ENCODE results near the gene ITGA6. TPM values are rescaled to one million over a fixed set of nuclear protein-coding genes. Genes with fewer than 3 reads are reported as not detected.
A peak's percentile ranks its signal among the peaks of the same experiment; 100 is the strongest.

Gene ITGA6
- total RNA-seq, 4 donors from 2014 or later, result 201 to 357 (median 225) TPM

DNA sequence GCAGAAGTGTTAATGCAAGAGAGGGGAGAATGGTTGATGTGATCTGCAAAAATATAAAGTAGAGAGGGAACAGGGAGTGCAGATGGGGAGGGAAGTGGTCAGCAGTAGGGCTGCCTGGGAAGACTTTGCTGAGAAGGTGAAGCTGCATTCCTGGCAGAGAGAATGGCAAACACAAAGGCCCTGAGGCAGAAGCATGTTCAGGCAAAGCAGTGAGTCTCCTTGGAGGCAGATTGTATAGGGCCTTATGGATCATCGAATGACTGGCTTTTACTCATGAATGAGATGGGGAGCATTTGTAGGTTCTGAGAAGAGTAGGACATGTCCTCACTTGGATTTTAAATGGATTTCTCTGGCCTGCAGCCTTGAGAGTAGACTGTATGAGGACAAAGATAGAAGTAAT, 9.5 kb downstream of the ITGA6 start:
- H3K36me3 ChIP-seq, result no peaks in the 10 kb centered on the region
- no peak for DNase-seq
- no peaks in the 10 kb centered on the region for H3K9me3 ChIP-seq
- no peaks in the 10 kb centered on the region for H3K27me3 ChIP-seq
- no peak for TF ChIP-seq POLR2A (IDR thresholded peaks at IDR 0.05)
- TF ChIP-seq, protein P1, sequence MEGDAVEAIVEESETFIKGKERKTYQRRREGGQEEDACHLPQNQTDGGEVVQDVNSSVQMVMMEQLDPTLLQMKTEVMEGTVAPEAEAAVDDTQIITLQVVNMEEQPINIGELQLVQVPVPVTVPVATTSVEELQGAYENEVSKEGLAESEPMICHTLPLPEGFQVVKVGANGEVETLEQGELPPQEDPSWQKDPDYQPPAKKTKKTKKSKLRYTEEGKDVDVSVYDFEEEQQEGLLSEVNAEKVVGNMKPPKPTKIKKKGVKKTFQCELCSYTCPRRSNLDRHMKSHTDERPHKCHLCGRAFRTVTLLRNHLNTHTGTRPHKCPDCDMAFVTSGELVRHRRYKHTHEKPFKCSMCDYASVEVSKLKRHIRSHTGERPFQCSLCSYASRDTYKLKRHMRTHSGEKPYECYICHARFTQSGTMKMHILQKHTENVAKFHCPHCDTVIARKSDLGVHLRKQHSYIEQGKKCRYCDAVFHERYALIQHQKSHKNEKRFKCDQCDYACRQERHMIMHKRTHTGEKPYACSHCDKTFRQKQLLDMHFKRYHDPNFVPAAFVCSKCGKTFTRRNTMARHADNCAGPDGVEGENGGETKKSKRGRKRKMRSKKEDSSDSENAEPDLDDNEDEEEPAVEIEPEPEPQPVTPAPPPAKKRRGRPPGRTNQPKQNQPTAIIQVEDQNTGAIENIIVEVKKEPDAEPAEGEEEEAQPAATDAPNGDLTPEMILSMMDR (IDR thresholded peaks at IDR 0.05), result no peak
- peaks cover 0 to 69% (median 8%) of the 10 kb centered on the region in 4 donors for H3K4me1 ChIP-seq
- H3K27ac ChIP-seq, result peak overlapping the region in 1 of 4 donors; percentile 31
- no peak overlapping the region for H3K4me3 ChIP-seq

DNA sequence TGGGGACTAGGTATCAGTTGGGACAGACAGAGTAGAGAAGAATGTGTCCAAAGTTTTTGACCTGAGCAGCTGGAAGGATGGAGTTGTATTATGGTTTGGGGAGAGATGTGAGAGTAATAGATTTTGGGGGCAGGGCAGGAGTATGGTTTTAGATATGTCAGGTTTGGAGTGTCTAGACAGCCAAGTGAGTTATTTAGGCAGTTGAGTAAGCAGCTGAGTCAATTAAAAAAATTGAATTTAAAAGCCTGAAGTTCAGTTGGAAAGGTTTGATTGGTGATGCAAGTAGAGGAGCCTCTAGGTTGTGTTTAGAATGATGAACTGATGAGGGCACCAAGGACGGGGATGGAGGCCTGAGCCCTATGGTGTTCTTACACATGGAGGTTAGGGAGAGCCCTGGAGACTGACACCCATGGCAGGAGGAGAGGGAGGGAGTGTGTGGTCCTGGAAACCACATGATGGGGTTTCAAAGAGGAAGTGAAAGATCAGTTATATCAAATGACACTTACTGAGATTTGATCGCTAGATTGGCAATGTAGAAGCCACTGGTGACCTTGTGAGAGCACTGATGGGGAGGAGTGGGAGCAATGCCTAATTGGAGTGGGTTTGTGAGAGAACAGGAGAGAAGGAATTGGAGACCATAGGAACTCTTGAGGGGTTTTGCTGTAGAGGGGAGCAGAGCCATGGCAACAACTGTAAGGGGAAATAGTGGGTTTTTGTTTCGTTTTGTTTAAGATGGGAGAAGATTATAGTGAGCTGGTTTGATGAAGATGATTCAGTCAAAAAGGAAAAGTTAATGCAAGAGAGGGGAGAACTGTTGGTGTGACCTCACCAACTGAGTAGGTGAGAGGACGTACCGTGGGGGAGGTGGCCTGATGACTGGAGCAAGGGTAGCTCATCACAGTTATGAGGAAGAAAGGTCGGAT, 10.3 kb downstream of the ITGA6 start:
- Histone ChIP-seq H3K27ac (peak overlapping the region in 2 of 4 donors; percentile 84 to 85), H3K27me3 (no peaks in the 10 kb centered on the region), H3K36me3 (no peaks in the 10 kb centered on the region), H3K9me3 (no peaks in the 10 kb centered on the region), H3K4me3 (peak overlapping the region in 1 of 4 donors; percentile 23), H3K4me1 (peaks cover 0 to 71% (median 10%) of the 10 kb centered on the region in 4 donors)
- no peak for TF ChIP-seq POLR2A (IDR thresholded peaks at IDR 0.05)
- TF ChIP-seq, protein P1 (IDR thresholded peaks at IDR 0.05), result no peak
- peak in 1 of 3 donors; percentile 31 for DNase-seq

DNA sequence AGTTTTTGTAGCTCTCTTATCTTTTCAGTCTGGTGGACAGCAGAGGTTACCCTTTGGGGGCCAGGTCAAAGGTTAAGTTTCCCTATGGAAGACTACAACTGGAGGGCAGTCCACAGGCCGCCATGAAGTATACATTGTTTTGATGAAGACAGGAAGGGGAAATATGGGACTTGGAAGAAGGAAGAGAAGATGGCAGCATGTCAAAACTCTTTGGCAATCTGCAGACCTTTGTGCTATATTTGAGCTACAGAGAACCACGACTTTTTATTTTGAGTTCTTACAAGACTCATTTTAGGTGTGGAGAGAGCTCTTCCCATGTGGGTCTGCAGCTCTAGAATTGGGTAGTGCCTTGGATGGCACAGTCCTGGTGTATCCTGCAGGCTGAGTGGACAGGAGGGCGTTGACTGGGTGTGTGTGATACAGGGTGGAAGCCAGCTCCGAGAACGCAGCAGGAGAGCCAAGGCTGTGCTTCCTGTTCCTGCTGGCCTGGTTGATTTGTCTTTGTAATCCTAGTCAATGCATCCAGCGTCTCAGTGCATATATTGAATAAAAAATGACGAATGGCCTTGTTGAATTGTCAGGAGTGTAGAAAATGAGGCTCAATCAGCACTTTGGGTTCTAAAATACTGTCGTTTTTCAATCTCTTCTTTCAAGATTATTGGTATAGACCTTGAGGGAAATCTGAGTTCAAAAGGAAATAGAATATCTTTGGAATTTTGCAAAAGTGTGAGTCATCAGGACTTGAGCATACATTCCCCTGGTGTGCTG, 11.5 kb downstream of the ITGA6 start:
- no peaks in the 10 kb centered on the region for H3K9me3 ChIP-seq
- no peaks in the 10 kb centered on the region for H3K36me3 ChIP-seq
- peaks cover 0 to 72% (median 10%) of the 10 kb centered on the region in 4 donors for H3K4me1 ChIP-seq
- TF ChIP-seq, protein P1 (IDR thresholded peaks at IDR 0.05), result no peak
- no peak for TF ChIP-seq POLR2A (IDR thresholded peaks at IDR 0.05)
- H3K4me3 ChIP-seq, result no peak overlapping the region
- peak in 2 of 3 donors; percentile 71 to 75 for DNase-seq
- H3K27me3 ChIP-seq, result no peaks in the 10 kb centered on the region
- H3K27ac ChIP-seq, result peak overlapping the region in 3 of 4 donors; percentile 75 to 85 (median 84)

DNA sequence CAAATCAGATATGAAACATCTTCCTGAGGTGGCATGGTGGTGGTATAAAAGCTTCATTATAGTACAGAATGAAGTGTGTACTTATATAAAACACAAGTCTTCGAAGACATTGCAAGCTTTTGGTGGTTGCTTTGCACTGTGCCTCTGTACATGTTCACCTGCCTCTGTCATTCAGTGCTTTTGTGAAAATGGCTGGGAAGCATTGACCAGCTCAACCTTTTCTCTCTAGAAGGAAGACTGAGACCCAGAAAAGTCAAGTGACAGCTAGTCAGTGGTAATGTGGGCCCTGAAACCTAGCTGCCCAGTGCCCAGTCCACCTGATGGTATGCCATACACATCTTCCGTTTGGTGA, 12.1 kb downstream of the ITGA6 start:
- Histone ChIP-seq H3K9me3 (no peaks in the 10 kb centered on the region), H3K27ac (peak overlapping the region in 3 of 4 donors; percentile 75 to 85 (median 84)), H3K27me3 (no peaks in the 10 kb centered on the region), H3K4me3 (no peak overlapping the region), H3K36me3 (no peaks in the 10 kb centered on the region), H3K4me1 (peaks cover 0 to 66% (median 10%) of the 10 kb centered on the region in 4 donors)
- DNase-seq, result no peak
- no peak for TF ChIP-seq POLR2A (IDR thresholded peaks at IDR 0.05)

DNA sequence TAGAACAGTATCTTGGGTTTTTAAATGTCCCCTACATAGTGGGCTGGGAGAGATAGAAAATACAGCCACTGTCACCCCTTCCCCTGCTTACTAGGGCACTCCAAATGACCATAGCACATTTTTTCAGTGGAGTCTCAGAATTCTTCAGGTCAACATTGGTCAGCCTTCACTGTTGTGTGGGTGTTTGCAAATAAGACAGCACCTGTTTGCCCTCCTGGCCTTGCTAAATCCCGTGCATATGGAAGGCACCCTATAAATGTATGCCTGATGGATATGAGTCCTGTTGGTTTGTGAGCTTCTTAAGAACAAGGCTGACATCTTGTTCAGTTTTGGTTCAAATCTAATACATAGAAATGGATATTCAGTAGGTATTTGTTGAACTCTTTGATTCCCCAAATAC, 12.5 kb downstream of the ITGA6 start:
- no peaks in the 10 kb centered on the region for H3K9me3 ChIP-seq
- no peak for DNase-seq
- H3K4me1 ChIP-seq, result peaks cover 0 to 62% (median 9%) of the 10 kb centered on the region in 4 donors
- H3K27ac ChIP-seq, result peak overlapping the region in 3 of 4 donors; percentile 75 to 85 (median 84)
- H3K4me3 ChIP-seq, result no peak overlapping the region
- TF ChIP-seq, protein P1 (IDR thresholded peaks at IDR 0.05), result no peak
- no peak for TF ChIP-seq POLR2A (IDR thresholded peaks at IDR 0.05)
- H3K27me3 ChIP-seq, result no peaks in the 10 kb centered on the region
- no peaks in the 10 kb centered on the region for H3K36me3 ChIP-seq

Data from Peyer's patch (tissue), 4 donors.